Body of pancreas (tissue), 4 donors: ENCODE data around the gene SUMO3. TPM values are rescaled to one million over a fixed set of nuclear protein-coding genes. Genes with fewer than 3 reads are reported as not detected.

Source experiments
- ATAC-seq: fragments of 150-250 bp; one replicate; pipeline ENCODE4 v1.9.1; 2016
- DNase-seq, 4 donors: peaks; one replicate each; pipeline ENCODE4 v3.0.0-alpha.2; 2019
- H3K27ac ChIP-seq, 4 donors: fragments of 200-600 bp; sonication (generic); 1 replicate in 3 of 4; 2 replicates in 1 of 4; pipeline versions ENCODE4 v1.5.1 to v1.6.1; 2016 to 2019; ENCODE audit warnings: mild to moderate bottlenecking in 1 of 4, mixed read lengths in 1 of 4, moderate library complexity in 1 of 4
- H3K27me3 ChIP-seq, 2 donors: fragments of 200-600 bp; sonication (generic); one replicate each; pipeline ENCODE4 v1.6.0; 2016; ENCODE audit warnings: mild to moderate bottlenecking in 1 of 2
- H3K36me3 ChIP-seq, 2 donors: fragments of 200-600 bp; sonication (generic); replicated peaks in 1 of 2; 2 replicates each; pipeline ENCODE4 v1.5.1; 2016; ENCODE audit warnings: low read depth in 2 of 2; ENCODE audit not compliant: insufficient read depth in 1 of 2
- H3K4me1 ChIP-seq: fragments of 200-600 bp; sonication (generic); one replicate; pipeline ENCODE4 v1.6.0; 2016
- H3K4me3 ChIP-seq, 2 donors: fragments of 200-600 bp; sonication (generic); 1 replicate in 1 of 2; 2 replicates in 1 of 2; pipeline ENCODE4 v1.5.1; 2016 to 2019
- H3K9me3 ChIP-seq, 3 donors: fragments of 200-600 bp; sonication (generic); 1 replicate in 2 of 3; 2 replicates in 1 of 3; pipeline ENCODE4 v1.5.1; 2016
- POLR2A ChIP-seq, 3 donors: fragments of 450-650 bp; IDR thresholded peaks; one replicate each; pipeline ENCODE4 v1.6.1; 2016; ENCODE audit warnings: antibody characterized with exemption in 3 of 3, mild to moderate bottlenecking in 2 of 3
- WGBS, 2 donors: methylation state at CpG; one replicate each; pipeline ENCODE4 v1.1.5; 2017; 5-methylcytosine and 5-hydroxymethylcytosine counted together
- intact Hi-C: fragments of 100-400 bp; cut with DNase I; formaldehyde crosslinking; loops from one replicate; pipeline ENCODE4 v1.15.1; 2023
- total RNA-seq, 2 donors: library from RNA; depleted of rRNA; stranded (reverse); fragments of >200 nt; gene quantifications; one replicate each; pipeline ENCODE4 v1.1.0, GENCODE V29; 2016
- TF ChIP-seq, protein P1 (sequence below), 7 experiments: fragments of 450-650 bp in 4 of 7; fragments of 200-600 bp in 3 of 7; sonication (generic) in 3 of 7; IDR thresholded peaks; one replicate each; pipeline ENCODE4 v1.5.1; 2016 to 2019; ENCODE audit warnings: antibody characterized with exemption in 7 of 7

The SUMO3 gene
- total RNA-seq, 2 donors from 2014 or later = 20.4 to 33.2 TPM

DNA sequence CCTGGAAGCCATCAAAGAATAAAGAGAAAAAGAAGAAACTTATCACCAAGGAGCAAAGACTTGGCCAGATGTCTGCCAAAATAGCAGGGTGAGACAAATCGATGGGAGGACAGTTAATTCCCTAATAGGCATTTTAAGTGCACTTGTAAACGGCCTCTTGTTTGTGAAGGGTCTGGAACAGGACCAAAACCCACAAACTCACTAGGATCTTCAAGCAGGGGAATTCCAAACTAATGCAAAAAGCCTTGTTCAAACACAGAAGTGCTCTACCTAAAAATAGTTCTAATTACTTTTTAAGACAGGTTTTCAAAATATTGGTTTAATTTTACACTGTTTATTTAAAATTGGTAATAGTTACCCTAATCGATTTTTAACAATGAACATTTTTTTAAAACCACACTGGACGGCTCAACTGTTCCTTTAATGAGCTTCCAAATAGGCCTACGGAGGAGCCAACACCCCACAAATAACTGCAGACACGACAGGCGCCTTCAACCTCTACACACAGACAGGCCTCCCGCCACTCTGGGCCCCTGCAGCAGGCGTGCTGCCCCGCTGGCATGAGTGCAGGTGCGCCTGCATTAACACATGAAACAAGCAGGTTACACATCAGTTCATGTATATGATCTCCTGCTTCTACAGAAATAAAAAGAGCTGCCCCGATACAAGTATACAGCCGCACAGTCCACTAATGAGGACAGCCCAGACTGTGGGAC lies 32.1 kb downstream of the SUMO3 start:
- no peaks in the 10 kb centered on the region for H3K27me3 ChIP-seq
- ATAC-seq = no peak
- TF ChIP-seq POLR2A (IDR thresholded peaks at IDR 0.05) = no peak
- TF ChIP-seq, protein P1, sequence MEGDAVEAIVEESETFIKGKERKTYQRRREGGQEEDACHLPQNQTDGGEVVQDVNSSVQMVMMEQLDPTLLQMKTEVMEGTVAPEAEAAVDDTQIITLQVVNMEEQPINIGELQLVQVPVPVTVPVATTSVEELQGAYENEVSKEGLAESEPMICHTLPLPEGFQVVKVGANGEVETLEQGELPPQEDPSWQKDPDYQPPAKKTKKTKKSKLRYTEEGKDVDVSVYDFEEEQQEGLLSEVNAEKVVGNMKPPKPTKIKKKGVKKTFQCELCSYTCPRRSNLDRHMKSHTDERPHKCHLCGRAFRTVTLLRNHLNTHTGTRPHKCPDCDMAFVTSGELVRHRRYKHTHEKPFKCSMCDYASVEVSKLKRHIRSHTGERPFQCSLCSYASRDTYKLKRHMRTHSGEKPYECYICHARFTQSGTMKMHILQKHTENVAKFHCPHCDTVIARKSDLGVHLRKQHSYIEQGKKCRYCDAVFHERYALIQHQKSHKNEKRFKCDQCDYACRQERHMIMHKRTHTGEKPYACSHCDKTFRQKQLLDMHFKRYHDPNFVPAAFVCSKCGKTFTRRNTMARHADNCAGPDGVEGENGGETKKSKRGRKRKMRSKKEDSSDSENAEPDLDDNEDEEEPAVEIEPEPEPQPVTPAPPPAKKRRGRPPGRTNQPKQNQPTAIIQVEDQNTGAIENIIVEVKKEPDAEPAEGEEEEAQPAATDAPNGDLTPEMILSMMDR (IDR thresholded peaks at IDR 0.05) = no peak
- H3K4me1 ChIP-seq = peaks cover 20% of the 10 kb centered on the region
- 57 to 59% methylated on average over 11 to 13 of the region's 13 CpGs for WGBS, 2 donors
- no peak overlapping the region for H3K27ac ChIP-seq
- H3K36me3 ChIP-seq = no peaks in the 10 kb centered on the region
- intact Hi-C loops = no loop called here
- DNase-seq = no peak
- H3K4me3 ChIP-seq = no peak overlapping the region
- H3K9me3 ChIP-seq = no peaks in the 10 kb centered on the region

DNA sequence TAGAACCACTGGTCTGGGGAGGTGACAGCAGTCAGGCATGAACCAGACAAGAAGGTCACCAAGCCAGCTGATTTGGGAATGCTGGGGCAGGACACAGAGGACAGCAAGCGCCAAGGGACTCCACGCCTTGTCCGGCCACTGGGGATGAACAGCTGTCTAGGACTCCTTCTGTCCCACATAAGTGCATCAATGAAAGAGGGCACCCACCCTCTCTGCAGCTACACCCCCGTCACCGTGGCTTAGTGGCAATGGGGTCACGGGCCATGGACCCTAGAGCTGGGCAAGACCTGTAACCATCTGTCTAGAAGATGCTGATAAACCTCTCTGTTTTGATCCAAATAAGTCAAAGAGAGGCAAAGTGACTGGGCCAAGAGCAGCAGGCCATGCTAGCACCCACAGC lies 33.1 kb downstream of the SUMO3 start:
- Histone ChIP-seq H3K4me1 (peaks cover 30% of the 10 kb centered on the region), H3K27me3 (no peaks in the 10 kb centered on the region), H3K4me3 (no peak overlapping the region), H3K27ac (no peak overlapping the region), H3K9me3 (no peaks in the 10 kb centered on the region), H3K36me3 (no peaks in the 10 kb centered on the region)
- no peak for DNase-seq
- WGBS, 2 donors = 95 to 96% methylated on average over 3 to 6 of the region's 6 CpGs
- intact Hi-C loops = no loop called here
- TF ChIP-seq, protein P1 (IDR thresholded peaks at IDR 0.05) = no peak
- TF ChIP-seq POLR2A (IDR thresholded peaks at IDR 0.05) = no peak
- no peak for ATAC-seq

DNA sequence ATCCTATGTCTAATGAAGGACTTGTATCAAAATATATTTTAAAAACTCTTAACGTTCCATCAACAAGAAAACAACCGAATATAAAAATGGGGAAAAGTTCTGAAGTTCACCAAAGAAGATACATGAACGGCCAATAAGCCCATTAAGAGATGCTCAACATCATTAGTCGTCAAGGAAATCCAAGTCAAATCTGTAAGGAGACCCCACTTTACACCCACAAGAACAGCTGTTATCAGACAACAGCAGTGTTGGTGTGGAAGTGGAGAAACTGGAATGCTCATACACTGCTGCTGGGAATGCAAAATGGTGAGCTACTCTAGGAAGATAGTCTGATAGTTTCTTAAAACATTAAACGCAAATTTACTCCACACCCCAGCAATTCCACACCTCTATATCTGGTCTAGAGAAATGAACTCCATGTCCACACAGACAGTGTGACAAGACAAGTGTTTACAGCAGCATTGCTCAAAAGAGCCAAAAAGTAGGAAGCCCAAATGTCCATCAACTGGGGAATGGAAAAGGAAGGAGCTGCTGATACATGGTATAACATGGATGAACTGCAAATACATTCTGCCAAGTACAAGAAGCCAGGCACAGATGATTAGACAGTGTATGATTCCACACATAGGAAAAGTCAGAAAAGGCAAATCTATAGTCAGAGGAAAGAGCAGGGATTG lies 34.7 kb downstream of the SUMO3 start:
- DNase-seq = no peak
- intact Hi-C loops = no loop called here
- Histone ChIP-seq H3K4me1 (peaks cover 44% of the 10 kb centered on the region), H3K36me3 (no peaks in the 10 kb centered on the region), H3K27ac (no peak overlapping the region), H3K4me3 (no peak overlapping the region), H3K9me3 (no peaks in the 10 kb centered on the region), H3K27me3 (no peaks in the 10 kb centered on the region)
- TF ChIP-seq POLR2A (IDR thresholded peaks at IDR 0.05) = no peak
- TF ChIP-seq, protein P1 (IDR thresholded peaks at IDR 0.05) = no peak
- no peak for ATAC-seq
- WGBS, 2 donors = 86 to 97% methylated on average over 5 of the region's 5 CpGs

DNA sequence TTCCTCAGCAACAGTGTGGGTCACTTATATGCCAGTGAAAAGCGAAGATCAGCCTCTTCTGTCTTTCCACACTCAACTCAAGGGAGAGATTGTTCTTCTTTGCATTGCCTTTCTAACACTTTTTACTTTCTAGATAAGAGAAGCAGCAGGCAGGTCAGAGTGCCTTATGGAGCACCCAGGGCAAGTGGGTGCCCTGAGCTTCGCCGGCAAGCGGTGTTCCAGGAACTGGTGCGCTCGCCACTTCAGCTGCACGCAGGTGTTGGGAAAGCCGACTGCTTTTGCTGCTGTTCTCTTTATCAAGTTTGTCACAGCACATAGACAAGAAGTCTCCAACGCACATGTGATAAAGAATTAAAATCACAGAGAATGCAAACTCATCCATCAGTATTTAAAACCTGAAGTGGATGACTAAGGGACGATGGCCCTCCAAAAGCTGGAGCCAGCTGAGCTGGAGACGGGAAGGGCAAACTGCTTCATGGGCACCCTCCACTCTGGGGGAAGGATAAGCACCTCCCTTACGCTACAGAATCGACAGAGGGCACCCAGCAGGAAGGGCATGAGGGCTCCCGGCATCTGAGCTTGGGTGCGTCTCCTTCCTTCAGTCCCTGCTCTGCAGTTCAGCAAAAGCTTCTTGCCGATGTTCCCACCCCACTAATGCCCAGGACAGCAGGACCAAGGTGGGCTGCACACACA lies 36.9 kb downstream of the SUMO3 start:
- Histone ChIP-seq H3K9me3 (no peaks in the 10 kb centered on the region), H3K4me3 (no peak overlapping the region), H3K4me1 (peaks cover 36% of the 10 kb centered on the region), H3K27me3 (no peaks in the 10 kb centered on the region), H3K36me3 (no peaks in the 10 kb centered on the region), H3K27ac (no peak overlapping the region)
- WGBS, 2 donors = 78 to 83% methylated on average over 16 of the region's 16 CpGs
- intact Hi-C loops = no loop called here
- ATAC-seq (no peak), DNase-seq (no peak)
- TF ChIP-seq POLR2A (IDR thresholded peaks at IDR 0.05) = no peak
- TF ChIP-seq, protein P1 (IDR thresholded peaks at IDR 0.05) = no peak
